T-helper 2 cell treated with Interferon-gamma antibody and Interleukin-4, amounts not matched to agents 5 μg/mL and 100 μg/mL, for 36 hours (primary cell): ENCODE results near the gene AHRR.

Experiments used
- DNase-seq: peaks from one replicate; pipeline ENCODE4 v3.0.0; 2021; ENCODE audit warnings: low spot score
- H3K27ac Mint-ChIP-seq: one replicate; pipeline ENCODE4 v1.8.0; 2021; ENCODE audit warnings: mild to moderate bottlenecking, mixed read lengths
- H3K27me3 Mint-ChIP-seq: one replicate; pipeline ENCODE4 v1.8.0; 2021; ENCODE audit warnings: low read depth, mixed read lengths
- H3K36me3 Mint-ChIP-seq: one replicate; pipeline ENCODE4 v1.8.0; 2021; ENCODE audit warnings: low read depth, mixed read lengths
- H3K4me1 Mint-ChIP-seq: one replicate; pipeline ENCODE4 v1.8.0; 2021; ENCODE audit warnings: low read depth, mixed read lengths
- H3K4me3 Mint-ChIP-seq: one replicate; pipeline ENCODE4 v1.8.0; 2022; ENCODE audit warnings: mild to moderate bottlenecking, moderate library complexity, mixed read lengths
- H3K9me3 Mint-ChIP-seq: one replicate; pipeline ENCODE4 v1.8.0; 2021; ENCODE audit warnings: mixed read lengths

AHRR gene

DNA sequence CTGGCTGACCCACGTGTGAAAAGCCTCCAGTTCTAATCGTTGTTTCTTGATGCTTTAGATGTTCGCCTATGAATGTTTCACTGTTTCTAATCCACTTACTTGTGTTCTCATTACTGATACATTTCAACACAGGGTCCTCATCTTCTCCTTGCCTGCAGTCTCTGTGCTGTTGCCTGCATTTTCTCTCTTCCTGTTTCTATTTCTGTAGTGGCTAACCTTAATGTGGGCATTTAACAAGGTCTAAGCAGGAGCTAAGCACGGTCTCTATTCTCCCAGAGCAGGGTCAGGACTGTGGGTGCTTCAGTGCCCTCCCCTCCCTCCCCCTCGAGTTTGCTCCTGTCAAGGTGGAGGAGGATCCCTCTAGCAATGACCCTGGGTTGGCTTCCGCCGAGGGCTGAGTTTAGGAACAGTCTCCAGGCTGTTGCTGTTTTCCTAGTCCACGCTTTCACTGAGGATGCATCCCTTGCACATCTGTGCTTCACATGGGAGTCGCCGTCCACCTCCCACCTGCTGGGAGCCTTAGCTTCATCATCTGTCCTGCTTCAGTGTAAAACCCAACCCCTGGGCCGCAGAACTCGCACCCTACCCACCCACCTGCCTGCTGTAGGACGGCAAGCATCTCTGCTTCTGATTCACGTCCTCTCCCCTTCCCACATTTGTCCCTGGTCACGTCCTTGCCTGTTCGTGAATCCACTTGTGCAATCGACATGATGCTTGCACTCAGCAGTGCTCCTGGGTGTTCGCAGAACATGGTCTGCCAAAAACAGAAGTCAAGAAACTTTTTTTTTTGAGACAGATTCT is 119.1 kb downstream of the AHRR start:
- DNase-seq: no peak
- H3K27me3 Mint-ChIP-seq: no peaks in the 10 kb centered on the region
- peak overlapping the region; percentile 24 for H3K27ac Mint-ChIP-seq
- H3K9me3 Mint-ChIP-seq: no peaks in the 10 kb centered on the region
- H3K4me3 Mint-ChIP-seq: no peak overlapping the region
- peaks cover 6% of the 10 kb centered on the region for H3K36me3 Mint-ChIP-seq
- H3K4me1 Mint-ChIP-seq: peaks cover 26% of the 10 kb centered on the region

DNA sequence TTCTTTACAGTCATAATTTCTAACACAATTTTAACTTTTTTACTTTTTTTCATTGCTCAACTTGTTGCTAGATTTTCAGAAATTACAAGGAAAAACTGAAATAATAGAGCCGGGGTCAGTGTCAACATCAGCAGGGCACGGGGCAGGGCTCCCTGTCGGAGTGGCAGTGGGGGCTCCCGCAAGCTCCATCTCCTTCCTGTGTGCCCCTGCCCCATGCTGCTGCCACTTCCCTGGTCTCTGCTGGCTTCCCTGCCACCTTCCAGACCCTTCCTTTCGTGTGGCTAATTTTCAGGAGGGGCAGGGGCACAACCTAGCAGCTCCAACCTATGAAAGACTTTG is 120.5 kb downstream of the AHRR start:
- peaks cover 34% of the 10 kb centered on the region for H3K4me1 Mint-ChIP-seq
- H3K36me3 Mint-ChIP-seq: peaks cover 15% of the 10 kb centered on the region
- peak overlapping the region; percentile 96 for H3K4me3 Mint-ChIP-seq
- no peaks in the 10 kb centered on the region for H3K27me3 Mint-ChIP-seq
- no peak for DNase-seq
- H3K9me3 Mint-ChIP-seq: no peaks in the 10 kb centered on the region
- H3K27ac Mint-ChIP-seq: peak overlapping the region; percentile 94

DNA sequence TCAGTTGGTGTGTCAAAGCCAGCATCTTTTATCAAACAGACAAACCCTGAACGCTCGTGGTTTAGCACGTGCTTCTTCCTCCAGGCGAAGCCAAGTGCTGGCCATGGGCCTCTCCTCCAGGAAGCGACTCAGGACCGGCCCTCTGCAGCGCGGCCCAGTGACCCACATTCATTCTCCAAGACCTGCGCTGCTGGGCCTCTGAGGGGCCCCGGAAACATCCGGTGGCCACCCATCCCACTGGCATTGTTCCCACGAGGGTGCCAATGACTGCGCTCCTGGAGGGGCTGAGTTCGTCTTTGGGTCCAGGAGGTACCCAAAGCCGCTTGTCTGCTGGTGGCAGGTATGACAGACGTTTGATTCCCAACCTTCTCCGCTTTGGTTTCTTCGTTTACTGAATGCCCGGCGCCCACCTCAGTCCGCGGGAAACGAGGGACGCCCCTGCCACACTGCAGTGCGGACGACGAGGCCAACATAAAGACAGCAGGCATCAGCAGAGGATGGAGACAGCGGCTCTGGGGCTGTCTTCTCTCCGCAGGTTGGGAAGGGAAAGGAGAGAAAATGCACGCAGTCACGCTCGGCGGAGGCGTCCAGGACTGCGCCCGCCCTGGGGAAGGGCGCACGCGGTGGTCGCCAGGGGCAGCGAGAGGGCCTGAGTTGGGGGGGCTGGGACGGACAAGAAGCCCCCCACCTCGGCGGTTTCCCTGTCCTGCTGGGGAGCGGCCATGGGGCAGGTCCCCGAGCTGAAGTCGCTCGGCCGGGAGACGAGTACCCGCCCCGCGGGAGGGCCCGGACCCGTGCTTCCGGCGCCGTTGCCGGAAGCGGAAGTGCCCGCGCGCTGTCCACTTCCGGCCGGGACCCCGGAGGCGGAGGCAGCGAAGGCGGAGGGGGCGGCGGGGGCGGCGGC is 121.1 kb downstream of the AHRR start, which contains the start of gene EXOC3:
EXOC3 (plus strand) TSS at position 842 of the 904 bp plus-strand sequence. CDS start 3,030 bp downstream, outside the sequence.
- H3K4me1 Mint-ChIP-seq: peaks cover 35% of the 10 kb centered on the region
- H3K27ac Mint-ChIP-seq: peak within 1 kb of the TSS; percentile 94
- H3K9me3 Mint-ChIP-seq: no peaks in the 10 kb centered on the region
- H3K36me3 Mint-ChIP-seq: peaks cover 18% of the 10 kb centered on the region
- peak; percentile 76 for DNase-seq
- H3K27me3 Mint-ChIP-seq: no peaks in the 10 kb centered on the region
- peak within 1 kb of the TSS; percentile 96 for H3K4me3 Mint-ChIP-seq

DNA sequence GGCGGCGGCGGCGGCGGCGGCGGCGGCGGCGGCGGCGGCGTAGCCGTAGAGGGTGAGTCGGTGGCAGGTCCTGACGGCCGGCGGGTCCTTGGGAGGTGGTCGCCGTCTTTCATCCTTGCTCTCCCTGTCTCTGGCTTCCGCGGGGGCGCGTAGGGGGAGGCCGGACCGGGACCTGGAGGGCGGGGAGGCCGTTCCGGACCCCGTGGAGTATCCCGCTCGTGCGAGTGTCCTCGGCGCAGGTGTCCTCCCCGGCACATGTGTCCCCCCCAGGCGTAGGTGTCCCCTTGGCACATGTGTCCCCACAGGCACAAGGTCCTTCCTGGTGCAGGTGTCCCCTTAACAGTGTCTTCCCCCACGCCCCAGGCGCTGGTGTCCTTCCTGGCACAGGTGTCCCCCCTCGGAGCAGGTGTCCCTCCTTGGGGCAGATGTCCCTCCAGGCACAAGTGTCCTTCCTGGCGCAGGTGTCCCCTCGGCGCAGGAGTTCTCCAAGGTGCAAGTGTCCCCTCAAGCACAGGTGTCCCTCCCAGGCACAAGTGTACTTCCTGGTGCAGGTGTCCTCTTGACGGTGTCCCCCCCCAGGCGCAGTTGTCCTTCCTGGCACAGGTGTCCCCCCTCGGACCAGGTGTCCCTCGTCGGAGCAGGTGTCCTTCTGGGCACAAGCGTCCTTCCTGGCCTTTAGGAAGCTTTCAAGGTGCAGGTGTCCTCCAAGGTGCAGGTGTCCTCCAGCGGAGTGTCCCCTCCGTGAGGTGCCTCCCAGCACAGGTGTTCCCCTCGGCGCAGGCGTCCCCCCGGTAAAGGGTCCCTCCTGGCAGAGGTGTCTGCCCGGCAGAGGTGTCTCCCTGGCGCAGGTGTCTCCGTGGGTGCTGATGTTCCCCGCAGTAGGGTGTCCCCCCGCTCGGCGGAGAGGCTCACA is 122.0 kb downstream of the AHRR start:
- Mint-ChIP-seq H3K9me3 (no peaks in the 10 kb centered on the region), H3K27ac (peak overlapping the region; percentile 63), H3K4me3 (peak overlapping the region; percentile 96), H3K36me3 (peaks cover 27% of the 10 kb centered on the region), H3K27me3 (no peaks in the 10 kb centered on the region), H3K4me1 (peaks cover 35% of the 10 kb centered on the region)
- DNase-seq: no peak

DNA sequence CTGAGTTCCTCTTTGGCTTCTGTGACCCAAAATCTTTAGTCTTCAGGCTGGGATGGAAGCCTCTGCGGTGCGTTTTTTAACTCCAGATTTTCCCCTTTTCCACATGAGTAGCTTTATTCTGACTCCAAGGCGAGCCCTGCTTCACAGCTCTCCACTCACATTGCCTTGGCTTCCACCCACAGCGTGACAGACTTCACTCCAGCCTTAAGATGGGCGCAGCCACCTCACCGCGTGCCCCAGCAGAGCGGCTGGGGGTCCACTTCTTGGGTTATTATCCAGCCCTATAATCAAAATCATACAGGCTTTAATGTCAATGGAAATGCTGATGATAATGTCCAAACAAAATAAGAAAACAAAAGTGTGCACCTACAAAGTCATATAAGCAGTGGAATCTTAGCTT is 122.7 kb downstream of the AHRR start:
- H3K36me3 Mint-ChIP-seq: peaks cover 34% of the 10 kb centered on the region
- H3K4me1 Mint-ChIP-seq: peaks cover 35% of the 10 kb centered on the region
- peak overlapping the region; percentile 88 for H3K4me3 Mint-ChIP-seq
- H3K9me3 Mint-ChIP-seq: no peaks in the 10 kb centered on the region
- no peak for DNase-seq
- peak overlapping the region; percentile 33 for H3K27ac Mint-ChIP-seq
- no peaks in the 10 kb centered on the region for H3K27me3 Mint-ChIP-seq

DNA sequence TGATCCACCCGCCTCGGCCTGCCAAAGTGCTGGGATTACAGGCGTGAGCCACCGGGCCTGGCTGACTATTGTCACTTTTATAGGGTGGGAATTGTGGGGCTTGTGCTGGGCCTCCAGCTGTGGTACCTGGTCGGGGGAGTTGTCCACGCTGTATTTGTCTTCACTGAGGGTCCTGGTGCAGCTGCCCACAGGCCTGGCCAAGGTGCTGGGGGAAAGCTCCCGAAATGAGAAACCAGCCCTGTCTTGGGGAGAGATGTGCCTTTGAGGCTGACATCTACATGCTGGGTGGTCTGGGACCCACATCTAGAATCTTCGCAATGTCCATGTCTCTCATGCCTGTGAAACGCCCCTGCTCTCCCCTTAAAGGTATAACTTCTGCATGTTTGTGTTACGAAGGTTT is 124.1 kb downstream of the AHRR start:
- no peak for DNase-seq
- H3K27ac Mint-ChIP-seq: peak overlapping the region; percentile 47
- H3K9me3 Mint-ChIP-seq: peaks cover 6% of the 10 kb centered on the region
- H3K27me3 Mint-ChIP-seq: no peaks in the 10 kb centered on the region
- H3K36me3 Mint-ChIP-seq: peaks cover 48% of the 10 kb centered on the region
- no peak overlapping the region for H3K4me3 Mint-ChIP-seq
- peaks cover 32% of the 10 kb centered on the region for H3K4me1 Mint-ChIP-seq

DNA sequence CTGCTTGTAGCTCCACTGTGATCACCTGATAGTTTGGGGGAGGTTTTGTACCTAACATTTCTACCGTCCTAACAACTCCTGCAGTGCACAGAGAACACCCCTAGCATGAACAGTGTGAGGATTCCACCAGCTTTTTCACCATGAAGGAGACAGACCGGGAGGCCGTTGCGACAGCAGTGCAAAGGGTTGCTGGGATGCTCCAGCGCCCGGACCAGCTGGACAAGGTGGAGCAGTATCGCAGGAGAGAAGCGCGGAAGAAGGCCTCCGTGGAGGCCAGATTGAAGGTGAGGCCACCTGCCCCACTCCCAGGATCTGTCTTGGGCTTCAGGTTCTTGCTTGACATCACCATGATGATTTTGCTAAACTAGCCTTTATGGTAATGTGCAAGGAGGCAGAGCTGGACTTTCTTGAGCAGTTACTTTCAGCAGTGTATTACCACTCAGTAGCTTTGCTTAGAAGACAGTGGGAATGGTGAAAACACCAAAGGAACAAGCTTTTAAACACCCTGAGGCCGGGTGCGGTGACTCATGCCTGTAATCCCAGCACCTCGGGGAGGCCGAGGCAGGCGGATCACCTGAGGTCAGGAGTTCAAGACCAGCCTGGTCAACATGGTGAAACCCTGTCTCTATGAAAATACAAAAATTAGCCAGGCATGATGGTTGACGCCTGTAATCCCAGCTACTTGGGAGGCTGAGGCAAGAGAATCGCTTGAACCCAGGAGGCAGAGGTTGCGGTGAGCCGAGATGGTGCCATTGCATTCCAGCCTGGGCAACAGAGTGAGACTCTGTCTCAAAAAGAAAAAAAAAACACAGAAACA is 124.8 kb downstream of the AHRR start:
- H3K9me3 Mint-ChIP-seq: peaks cover 11% of the 10 kb centered on the region
- no peaks in the 10 kb centered on the region for H3K27me3 Mint-ChIP-seq
- peaks cover 29% of the 10 kb centered on the region for H3K4me1 Mint-ChIP-seq
- H3K4me3 Mint-ChIP-seq: no peak overlapping the region
- no peak for DNase-seq
- H3K36me3 Mint-ChIP-seq: peaks cover 55% of the 10 kb centered on the region
- H3K27ac Mint-ChIP-seq: peak overlapping the region; percentile 47

DNA sequence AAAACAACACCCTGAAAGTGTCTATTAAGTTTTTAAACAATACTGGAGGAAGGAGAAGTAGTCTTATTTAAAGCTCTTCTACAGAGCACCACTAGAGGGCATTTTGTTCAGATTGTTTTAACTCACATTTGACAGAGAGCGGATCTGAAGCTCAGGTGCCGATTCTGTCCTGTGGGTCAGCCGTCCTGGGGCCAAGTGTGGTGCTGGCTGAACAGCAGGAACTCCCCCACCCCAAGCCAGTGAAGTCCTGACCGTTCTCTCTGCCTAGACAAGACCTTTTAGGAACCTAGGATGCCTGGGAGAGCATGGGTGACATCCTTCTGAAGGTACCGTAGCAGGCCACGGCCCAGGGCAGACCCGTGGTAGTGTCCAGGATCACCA is 125.4 kb downstream of the AHRR start:
- Mint-ChIP-seq H3K9me3 (peaks cover 17% of the 10 kb centered on the region), H3K27me3 (no peaks in the 10 kb centered on the region), H3K4me1 (peaks cover 26% of the 10 kb centered on the region), H3K27ac (peak overlapping the region; percentile 19), H3K4me3 (no peak overlapping the region), H3K36me3 (peaks cover 61% of the 10 kb centered on the region)
- no peak for DNase-seq

DNA sequence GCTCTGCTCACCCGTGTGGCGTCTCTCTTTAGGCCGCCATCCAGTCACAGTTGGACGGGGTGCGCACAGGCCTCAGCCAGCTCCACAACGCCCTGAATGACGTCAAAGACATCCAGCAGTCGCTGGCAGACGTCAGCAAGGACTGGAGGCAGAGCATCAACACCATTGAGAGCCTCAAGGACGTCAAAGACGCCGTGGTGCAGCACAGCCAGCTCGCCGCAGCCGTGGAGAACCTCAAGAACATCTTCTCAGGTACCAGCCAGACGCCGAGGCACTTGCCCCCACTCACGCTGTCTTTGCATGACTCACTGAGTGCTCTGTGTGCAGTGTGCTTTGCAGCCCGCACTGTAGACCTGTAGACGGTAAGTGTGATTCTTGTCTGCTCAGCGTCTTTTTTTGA is 126.0 kb downstream of the AHRR start:
- Mint-ChIP-seq H3K27ac (no peak overlapping the region), H3K4me3 (no peak overlapping the region), H3K4me1 (peaks cover 23% of the 10 kb centered on the region), H3K27me3 (no peaks in the 10 kb centered on the region), H3K36me3 (peaks cover 67% of the 10 kb centered on the region), H3K9me3 (peaks cover 23% of the 10 kb centered on the region)
- no peak for DNase-seq

DNA sequence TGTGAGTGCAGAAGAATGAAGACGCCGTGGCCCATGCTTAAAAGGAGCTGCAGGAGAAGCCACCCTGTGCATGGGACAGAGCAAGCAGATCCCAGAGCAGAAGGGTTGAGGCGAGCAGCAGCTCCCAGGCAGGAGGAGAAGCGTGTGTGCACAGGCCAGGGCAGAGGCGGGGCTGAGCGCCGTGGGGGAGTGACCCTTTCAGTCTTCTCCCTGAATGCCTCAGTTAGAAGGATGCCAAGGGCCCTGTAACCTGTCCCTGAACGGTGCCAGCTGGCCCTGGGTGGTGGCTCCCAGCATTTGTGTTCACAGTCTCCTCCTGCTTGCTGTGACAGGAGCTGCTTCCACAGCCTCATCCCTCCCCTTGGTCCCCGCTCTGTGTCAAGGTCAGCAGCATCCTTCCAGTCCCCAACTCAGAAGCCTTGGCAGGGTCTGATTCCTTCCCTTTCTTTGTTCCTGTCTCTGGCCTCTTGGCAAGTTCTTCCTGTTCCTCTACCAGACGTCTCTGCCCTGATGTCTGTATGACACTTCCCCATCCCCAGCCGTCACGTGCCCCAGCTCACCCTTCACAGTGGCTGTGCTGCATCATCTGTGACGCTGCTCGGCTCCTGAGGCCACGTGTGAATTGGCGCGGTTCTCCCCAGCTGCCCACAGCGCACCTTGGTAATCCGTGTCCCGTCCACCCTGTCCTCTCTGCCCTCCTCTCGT is 126.7 kb downstream of the AHRR start:
- no peak for DNase-seq
- Mint-ChIP-seq H3K36me3 (peaks cover 74% of the 10 kb centered on the region), H3K27ac (no peak overlapping the region), H3K4me1 (peaks cover 28% of the 10 kb centered on the region), H3K4me3 (no peak overlapping the region), H3K9me3 (peaks cover 29% of the 10 kb centered on the region), H3K27me3 (no peaks in the 10 kb centered on the region)

DNA sequence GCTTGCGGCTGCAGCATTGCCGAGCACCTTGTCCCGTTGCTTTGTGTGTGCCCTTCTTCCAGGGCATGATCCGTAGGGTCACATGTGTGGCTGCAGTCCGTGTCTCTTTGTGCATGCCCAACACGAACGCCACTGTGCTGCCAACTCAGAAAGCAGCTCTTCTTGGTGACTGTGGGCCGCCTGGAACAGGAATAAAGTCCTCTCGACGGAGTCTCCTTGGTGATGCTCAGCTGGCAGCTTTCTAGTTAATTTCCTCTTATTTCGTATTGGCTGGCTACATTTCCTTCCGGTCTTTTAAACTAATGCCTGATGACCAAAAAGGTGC is 127.2 kb downstream of the AHRR start:
- H3K4me3 Mint-ChIP-seq: no peak overlapping the region
- H3K27me3 Mint-ChIP-seq: no peaks in the 10 kb centered on the region
- H3K27ac Mint-ChIP-seq: no peak overlapping the region
- peaks cover 33% of the 10 kb centered on the region for H3K4me1 Mint-ChIP-seq
- peaks cover 29% of the 10 kb centered on the region for H3K9me3 Mint-ChIP-seq
- H3K36me3 Mint-ChIP-seq: peaks cover 79% of the 10 kb centered on the region
- no peak for DNase-seq

DNA sequence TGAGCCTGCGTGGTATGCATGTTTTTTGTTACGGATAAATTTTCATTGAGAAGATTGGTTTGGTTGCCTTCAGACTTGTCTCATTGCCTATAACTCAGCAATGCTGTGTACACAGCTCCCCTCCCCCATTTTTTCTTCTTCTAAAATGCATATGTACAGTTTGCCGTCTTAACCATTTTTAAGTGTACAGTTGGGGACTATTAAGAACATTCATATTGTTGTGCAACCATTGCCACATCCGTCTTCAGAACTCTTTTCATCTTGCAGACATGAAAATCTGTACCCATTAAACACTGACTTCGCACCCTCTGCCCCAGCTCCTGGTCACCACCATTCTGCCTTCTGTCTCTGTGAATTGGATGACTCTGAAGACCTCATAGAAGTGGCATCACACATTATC is 127.6 kb downstream of the AHRR start:
- peaks cover 83% of the 10 kb centered on the region for H3K36me3 Mint-ChIP-seq
- H3K4me1 Mint-ChIP-seq: peaks cover 34% of the 10 kb centered on the region
- no peaks in the 10 kb centered on the region for H3K27me3 Mint-ChIP-seq
- H3K9me3 Mint-ChIP-seq: peaks cover 29% of the 10 kb centered on the region
- DNase-seq: no peak
- H3K27ac Mint-ChIP-seq: no peak overlapping the region
- no peak overlapping the region for H3K4me3 Mint-ChIP-seq
